GM06990 (cell line): ENCODE results near the gene ZNF549.
"Not testable (repeated sequence)": the region's sequence is repeated elsewhere in the genome, so short reads cannot be mapped to it uniquely, and the experiment has no call there.

ENCODE experiments used
- DNase-seq: peaks from one replicate; pipeline ENCODE4 v3.0.0-alpha.2; 2011; ENCODE audit not compliant: insufficient read length; ENCODE audit errors: extremely low read depth
- H3K27me3 ChIP-seq: replicated peaks from 2 replicates; pipeline ENCODE4 v1.6.0; 2011; ENCODE audit warnings: low read length; ENCODE audit not compliant: control insufficient read depth, insufficient read depth
- H3K36me3 ChIP-seq: 2 replicates; pipeline ENCODE4 v1.5.1; 2011; ENCODE audit warnings: low read length; ENCODE audit not compliant: control insufficient read depth, insufficient read depth
- H3K4me3 ChIP-seq: replicated peaks from 2 replicates; pipeline ENCODE4 v1.5.1; 2011; ENCODE audit warnings: low read depth, mild to moderate bottlenecking, control low read depth, low read length
- TF ChIP-seq, protein P1 (sequence below): IDR thresholded peaks from 2 replicates; pipeline ENCODE4 v1.5.1; 2011; ENCODE audit warnings: low read length, control low read depth, mild to moderate bottlenecking, inconsistent platforms; ENCODE audit not compliant: insufficient read depth, poor library complexity, severe bottlenecking

ZNF549 gene

DNA sequence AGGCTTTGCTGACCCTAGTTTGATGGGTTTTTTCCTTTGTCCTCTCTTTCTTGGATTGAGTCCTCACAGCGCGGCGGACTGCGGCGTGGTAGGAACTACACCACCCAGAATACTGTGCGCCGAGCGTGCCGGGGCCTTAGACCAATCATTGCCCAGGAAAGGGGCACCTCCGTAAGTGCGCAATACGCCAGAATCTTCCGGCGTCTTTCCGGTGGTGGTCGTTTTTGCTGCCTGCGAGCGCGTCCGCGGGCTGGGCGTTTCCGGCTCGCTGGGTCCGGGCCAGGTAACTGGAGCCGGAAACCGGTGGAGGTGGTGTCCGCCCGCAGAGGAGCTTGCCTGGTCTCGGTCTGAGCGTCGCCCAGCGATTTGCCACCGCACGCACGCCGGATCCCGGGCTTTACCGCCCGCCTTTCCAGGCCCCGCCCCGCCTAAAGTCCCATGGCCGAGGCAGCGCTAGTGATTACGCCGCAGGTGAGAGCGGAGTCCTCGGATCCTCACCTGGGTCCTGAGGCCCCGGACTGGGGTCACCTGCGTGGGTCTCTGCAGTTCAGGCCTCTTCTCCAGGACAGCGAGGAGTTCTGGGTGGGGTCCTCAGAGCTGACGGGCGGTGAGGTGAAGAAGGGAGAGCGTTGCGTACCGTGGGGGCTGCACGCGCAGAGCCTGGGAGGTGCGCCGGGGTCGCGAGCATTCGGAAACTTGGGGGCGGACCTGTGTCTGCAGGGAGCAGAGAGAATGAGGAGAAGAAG, at the start of gene ZNF549:
ZNF549 (plus strand) TSS at position 221 of the 746 bp plus-strand sequence; CDS start at position 439, 218 bp downstream.
- no peaks in the 10 kb centered on the region; the same call in none of the 2 replicates for H3K36me3 ChIP-seq
- peak; percentile 92 for DNase-seq
- H3K4me3 ChIP-seq = peak within 1 kb of the TSS; percentile 90
- TF ChIP-seq, protein P1, sequence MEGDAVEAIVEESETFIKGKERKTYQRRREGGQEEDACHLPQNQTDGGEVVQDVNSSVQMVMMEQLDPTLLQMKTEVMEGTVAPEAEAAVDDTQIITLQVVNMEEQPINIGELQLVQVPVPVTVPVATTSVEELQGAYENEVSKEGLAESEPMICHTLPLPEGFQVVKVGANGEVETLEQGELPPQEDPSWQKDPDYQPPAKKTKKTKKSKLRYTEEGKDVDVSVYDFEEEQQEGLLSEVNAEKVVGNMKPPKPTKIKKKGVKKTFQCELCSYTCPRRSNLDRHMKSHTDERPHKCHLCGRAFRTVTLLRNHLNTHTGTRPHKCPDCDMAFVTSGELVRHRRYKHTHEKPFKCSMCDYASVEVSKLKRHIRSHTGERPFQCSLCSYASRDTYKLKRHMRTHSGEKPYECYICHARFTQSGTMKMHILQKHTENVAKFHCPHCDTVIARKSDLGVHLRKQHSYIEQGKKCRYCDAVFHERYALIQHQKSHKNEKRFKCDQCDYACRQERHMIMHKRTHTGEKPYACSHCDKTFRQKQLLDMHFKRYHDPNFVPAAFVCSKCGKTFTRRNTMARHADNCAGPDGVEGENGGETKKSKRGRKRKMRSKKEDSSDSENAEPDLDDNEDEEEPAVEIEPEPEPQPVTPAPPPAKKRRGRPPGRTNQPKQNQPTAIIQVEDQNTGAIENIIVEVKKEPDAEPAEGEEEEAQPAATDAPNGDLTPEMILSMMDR = no peak
- H3K27me3 ChIP-seq = no peaks in the 10 kb centered on the region

DNA sequence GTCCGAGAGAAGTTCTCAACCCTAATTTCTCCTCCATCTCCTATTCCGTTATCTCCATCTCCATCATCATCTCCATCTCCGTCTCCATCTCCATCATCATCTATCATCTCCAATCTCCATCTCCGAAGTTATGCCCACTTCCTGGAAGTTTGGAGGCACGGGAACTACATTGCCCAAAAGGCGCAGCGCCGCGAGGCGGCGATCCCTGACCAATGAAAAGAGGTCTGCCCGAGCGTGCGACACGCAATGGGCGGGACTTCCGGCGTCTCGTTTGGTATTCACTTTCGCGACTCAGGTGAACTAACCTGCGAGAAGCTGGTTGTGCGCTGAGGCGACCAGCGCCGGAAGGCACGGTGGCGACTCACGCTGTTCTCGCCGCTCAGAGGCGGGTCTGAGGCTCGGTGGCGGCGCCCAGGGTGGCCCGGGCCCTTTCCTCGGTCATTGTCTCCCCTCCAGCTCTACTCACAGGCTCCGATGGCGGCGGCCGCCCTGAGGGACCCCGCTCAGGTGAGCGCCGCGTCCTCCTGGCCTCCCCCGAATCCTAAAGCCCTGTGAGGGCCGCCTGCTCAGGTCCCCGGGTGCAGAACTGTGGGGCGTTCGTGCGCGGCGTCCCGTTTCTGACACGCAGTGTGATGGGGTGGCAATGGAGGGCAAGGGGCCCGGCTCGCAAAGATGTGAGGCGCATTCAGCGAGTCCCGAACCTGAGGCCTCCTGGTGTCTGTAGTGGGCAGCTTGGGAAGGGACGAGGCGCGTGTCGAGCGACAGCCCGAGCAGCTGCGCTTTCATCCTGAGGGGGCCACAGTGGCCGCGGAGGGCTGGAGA, 39.5 kb upstream of the ZNF549 start, which contains the start of gene ZNF419:
ZNF419 (plus strand) TSS at position 274 of the 822 bp plus-strand sequence; CDS start at position 475, 201 bp downstream.
- Histone ChIP-seq H3K4me3 (peak within 1 kb of the TSS; percentile 88), H3K36me3 (peaks cover 11% of the 10 kb centered on the region)
- not testable (repeated sequence) for H3K27me3 ChIP-seq
- DNase-seq = peak; percentile 90

DNA sequence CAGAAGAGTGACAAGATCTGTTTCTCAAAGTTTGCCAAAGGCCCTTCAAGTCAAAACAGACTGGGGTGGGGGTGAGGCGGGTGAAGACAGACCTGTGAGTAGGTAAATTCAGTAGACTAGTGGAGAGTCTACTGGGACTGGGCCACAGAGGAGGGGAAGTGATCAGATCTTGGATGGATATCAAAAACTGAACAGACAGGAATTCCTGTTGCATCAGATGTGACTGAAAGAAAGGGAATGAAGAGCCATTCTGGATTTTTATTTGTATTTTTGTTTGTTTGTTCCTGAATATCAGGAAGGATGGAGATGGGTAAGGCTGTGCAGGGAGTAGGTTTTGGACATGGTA, 38.9 kb upstream of the ZNF549 start:
- not testable (repeated sequence) for H3K27me3 ChIP-seq, DNase-seq
- peaks cover 13% of the 10 kb centered on the region for H3K36me3 ChIP-seq
- H3K4me3 ChIP-seq = peak overlapping the region; percentile 33

DNA sequence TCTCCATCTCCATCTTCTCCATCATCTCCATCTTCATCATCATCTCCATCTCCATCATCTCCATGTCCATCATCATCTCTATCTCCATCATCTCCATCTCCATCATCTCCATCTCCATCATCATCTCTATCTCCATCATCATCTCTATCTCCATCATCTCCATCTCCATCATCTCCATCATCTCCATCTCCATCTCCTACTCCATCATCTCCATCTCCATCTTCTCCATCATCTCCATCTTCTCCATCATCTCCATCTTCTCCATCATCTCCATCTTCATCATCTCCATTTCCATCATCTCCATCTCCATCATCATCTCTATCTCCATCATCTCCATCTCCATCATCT, 27.9 kb upstream of the ZNF549 start:
- H3K36me3 ChIP-seq, H3K4me3 ChIP-seq, H3K27me3 ChIP-seq, DNase-seq: not testable (repeated sequence)

DNA sequence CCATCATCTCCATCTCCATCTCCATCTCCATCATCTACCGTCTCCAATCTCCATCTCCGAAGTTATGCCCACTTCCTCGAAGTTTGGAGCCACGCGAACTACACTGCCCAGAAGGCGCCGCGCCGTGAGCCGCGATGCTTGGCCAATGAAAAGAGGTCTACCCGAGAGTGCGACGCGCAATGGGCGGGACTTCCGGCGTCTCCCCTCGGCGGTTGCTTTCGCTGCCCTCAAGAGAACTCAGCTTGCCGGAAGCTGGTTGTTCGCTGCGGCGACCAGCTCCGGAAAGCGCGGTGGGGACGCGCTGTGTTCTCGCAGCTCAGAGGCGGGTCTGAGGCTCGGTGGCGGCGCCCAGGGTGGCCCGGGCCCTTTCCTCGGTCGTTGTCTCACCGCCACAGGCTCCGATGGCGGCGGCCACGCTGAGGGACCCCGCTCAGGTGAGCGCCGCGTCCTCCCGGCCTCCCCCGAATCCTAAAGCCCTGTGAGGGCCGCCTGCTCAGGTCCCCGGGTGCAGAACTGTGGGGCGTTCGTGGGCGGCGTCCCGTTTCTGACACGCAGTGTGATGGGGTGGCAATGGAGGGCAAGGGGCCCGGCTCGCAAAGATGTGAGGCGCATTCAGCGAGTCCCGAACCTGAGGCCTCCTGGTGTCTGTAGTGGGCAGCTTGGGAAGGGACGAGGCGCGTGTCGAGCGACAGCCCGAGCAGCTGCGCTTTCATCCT, 27.3 kb upstream of the ZNF549 start, which contains the start of gene ZNF773:
ZNF773 (plus strand) TSS at position 259 of the 716 bp plus-strand sequence; CDS start at position 402, 143 bp downstream.
- peak; percentile 98 for DNase-seq
- H3K4me3 ChIP-seq = peak within 1 kb of the TSS; percentile 75
- H3K27me3 ChIP-seq, H3K36me3 ChIP-seq: not testable (repeated sequence)

DNA sequence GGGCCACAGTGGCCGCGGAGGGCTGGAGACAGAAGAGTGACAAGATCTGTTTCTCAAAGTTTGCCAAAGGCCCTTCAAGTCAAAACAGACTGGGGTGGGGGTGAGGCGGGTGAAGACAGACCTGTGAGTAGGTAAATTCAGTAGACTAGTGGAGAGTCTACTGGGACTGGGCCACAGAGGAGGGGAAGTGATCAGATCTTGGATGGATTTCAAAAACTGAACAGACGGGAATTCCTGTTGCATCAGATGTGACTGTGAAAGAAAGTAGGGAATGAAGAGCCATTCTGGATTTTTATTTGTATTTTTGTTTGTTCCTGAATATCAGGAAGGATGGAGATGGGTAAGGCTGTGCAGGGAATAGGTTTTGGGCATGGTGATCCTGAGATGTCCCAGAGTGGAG, 26.8 kb upstream of the ZNF549 start:
- H3K27me3 ChIP-seq, H3K36me3 ChIP-seq, DNase-seq: not testable (repeated sequence)
- peak overlapping the region; percentile 51 for H3K4me3 ChIP-seq

DNA sequence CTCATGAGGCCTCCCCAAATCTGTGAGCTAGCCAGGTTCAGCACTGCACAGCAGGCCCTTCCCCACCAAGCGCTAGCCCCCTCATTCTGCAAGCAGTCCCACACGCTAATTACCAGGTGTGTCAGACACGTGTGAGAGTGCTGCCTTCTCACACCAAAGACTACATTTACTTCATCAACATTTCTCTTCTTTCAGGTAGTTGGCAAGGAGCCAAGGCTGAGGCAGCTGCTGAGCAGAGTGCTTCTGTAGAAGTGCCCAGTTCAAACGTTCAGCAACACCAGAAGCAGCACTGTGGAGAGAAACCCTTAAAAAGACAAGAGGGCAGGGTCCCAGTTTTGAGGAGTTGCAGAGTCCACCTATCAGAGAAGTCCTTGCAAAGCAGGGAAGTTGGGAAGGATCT, 21.0 kb upstream of the ZNF549 start:
- no peaks in the 10 kb centered on the region for H3K27me3 ChIP-seq
- H3K36me3 ChIP-seq = peaks cover 17% of the 10 kb centered on the region
- TF ChIP-seq, protein P1 = no peak
- H3K4me3 ChIP-seq = no peak overlapping the region
- no peak for DNase-seq

DNA sequence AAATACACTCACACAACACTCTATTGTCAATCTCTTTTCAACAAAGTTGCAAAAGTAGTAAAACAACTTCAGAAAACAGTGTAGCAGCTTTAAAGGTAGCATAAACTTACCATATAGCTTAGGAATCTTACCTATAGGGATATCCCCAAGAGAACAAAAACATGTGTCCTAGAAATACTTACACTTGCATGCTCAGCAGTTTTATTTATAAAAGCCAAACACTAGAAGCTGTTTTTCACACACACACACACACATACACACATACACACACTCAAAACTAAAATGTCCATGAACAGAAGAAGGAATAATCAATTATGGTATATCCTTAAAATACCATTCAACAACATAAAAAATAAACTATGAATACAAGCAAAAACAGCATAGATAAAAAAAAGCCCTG, 15.7 kb upstream of the ZNF549 start:
- peaks cover 5% of the 10 kb centered on the region for H3K36me3 ChIP-seq
- DNase-seq = no peak
- TF ChIP-seq, protein P1 = no peak

More for the DNA sequence above, 15.7 kb upstream of the ZNF549 start:
- no peak overlapping the region for H3K4me3 ChIP-seq
- no peaks in the 10 kb centered on the region for H3K27me3 ChIP-seq
